CD4-positive, alpha-beta T cell treated with Interleukin-4 for 1 hour (primary cell): ENCODE results near the gene AOC2.
"Not testable (repeated sequence)": the region's sequence is repeated elsewhere in the genome, so short reads cannot be mapped to it uniquely, and the experiment has no call there.

ENCODE experiments used
- DNase-seq, 2 donors: peaks; one replicate each; pipeline ENCODE4 v3.0.0-alpha.2; 2020 to 2022

The AOC2 gene

DNA sequence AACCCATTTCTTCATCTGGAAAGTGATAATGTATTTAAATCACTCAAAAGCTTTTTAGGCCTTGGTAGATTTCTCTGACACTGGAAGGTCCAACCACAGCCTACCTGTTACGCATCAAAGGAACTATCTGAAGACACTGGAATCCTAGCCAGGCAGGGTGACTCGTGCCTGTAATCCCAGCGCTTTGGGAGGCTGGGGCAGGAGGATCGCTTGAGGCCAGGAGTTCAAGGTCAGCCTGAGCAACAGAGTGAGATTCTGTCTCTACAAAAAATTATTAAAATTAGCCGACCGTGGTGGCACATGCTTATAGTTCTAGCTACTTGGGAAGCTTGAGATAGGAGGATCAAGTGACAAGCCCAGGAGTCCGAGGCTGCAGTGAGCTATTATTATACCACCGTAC is 37.8 kb downstream of the AOC2 start:
- no peak for DNase-seq

DNA sequence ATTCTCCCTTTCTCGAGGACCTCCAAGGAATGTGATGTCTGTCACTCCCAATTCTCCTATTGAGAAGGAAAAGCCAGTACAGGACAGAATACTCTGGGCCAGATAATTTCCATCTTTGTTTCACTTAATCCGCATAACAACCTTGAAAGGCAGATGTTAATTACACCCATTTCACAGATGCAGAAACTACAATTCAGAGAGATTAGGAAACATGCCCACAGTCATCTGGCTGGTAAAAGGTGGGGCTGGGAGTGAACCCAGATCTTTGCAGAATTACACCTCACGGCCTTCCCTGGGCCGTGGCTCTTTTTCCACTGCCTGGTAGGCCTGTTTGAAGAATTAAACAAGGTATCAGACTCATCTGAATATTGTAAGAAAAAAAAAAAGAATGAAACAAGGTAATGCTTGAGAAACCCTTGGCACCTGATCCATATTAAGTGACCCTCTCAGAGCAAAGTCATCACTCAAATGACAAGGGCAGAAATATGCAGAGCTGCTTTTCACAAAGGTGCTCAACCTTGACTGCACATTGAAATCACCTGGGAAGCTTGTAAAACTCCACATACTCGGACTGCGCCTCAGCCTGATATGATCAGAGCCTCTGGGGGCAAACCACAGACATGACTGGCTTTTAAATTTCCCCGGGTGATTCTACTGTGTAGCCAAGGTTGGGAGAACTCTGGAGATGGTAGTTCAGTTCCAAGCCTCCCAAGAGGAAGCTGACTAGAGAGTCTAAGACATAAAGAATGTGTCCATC is 39.6 kb downstream of the AOC2 start:
- no peak for DNase-seq

DNA sequence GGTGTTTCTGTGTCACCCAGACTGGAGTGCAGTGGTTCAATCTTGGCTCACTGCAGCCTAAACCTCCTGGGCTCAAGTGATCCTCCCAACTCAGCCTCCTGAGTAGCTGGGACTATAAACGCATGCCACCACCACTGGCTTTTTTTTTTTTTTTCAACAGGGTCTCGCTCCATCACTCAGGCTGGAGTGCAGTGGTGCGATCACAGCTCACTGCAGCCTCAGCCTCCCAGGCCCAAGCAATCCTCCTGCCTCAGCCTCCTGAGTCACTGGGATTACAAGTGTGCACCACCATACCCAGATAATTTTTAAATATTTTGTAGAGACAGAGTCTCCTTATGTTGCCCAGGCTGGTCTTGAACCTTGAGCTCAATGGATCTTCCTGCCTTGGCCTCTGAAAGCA is 41.4 kb downstream of the AOC2 start:
- DNase-seq = not testable (repeated sequence)

DNA sequence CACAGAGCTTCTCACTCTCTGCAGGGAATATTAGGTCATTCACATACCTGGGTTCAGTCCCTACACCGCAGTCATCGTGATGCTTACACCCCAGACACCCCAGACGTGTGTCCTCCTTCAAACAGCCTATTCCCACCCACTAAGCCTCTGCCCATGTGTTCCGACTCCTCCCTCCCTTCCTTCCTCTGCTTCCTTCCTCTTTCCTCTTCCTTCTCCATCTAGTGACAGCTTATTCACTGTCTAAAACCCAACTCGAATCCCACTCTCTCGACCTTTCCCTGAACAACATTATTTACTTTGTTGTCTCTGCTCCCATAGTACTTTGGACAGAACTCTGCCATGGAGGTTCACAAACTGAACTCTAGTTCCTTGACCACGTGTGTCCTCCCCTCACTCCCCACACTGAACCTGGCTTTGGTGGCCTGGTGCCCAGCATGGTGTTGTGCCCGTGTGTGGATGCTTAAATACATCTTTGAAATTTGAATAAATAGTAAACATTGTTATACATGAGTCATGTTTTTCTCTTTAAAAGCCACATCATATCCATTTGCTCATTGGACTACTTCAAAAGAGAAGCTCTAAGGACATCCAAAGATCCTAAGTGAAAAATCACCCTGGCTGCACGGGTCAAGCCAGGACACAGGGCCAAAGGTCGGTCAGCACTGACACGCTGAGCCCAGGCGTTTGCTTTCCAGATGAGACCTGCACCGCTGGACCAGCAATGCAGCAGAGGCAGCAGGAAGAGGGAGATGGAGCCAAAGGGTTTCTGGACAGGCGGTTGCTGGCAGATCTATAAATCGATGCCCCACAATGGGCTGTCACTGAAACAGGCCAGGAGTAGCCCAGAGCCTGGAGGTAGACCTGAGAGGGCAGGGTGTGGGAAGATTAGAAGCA is 42.1 kb downstream of the AOC2 start:
- DNase-seq = no peak

DNA sequence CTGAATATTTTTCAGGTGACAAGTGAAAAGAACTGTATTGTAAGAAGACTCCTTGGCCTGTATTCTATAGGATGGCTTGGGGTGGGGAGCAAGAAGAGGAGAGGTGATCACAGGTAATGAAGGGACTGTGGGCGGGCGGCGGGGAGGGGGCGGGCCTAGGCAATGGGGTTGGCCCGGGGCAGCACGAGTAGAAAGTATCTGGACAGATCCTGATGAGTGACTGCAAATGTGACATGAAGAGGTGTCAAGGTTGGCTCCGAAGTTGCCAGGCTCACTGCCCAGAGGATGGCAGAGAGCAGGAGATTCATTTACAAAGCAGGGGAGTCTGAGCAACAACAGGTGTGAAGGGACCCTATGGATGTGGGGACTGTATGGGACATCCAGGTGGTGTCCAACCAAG is 45.4 kb downstream of the AOC2 start:
- no peak for DNase-seq

DNA sequence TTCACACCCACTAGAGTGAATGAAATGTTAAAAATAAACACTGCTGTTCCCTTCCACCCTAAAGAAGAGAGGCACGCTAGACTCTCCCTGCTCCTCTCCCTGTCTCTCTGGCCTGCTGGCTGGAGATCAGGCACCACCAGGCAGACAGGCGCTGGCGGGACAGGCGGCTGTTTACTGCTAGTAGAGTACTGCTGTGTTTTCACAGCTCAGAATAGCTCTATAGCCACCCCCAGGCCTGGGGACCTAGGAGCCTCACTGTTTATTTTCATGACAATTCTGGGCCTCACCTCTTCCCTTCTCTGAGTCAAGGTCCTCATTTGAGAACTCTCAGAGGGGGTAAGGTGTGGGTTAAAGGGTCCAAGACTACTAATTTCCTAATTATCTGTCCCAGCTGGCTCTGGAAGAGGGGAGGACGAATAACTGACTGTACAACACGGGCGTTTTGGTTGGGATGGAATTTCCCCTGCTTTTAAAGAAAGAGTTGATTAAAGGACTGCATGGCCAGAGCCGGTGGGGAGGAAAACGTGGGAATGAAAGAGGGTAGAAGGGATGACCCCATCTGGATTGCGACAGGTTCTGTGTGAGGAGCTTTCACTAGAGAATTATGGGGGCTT is 47.3 kb downstream of the AOC2 start:
- no peak for DNase-seq

DNA sequence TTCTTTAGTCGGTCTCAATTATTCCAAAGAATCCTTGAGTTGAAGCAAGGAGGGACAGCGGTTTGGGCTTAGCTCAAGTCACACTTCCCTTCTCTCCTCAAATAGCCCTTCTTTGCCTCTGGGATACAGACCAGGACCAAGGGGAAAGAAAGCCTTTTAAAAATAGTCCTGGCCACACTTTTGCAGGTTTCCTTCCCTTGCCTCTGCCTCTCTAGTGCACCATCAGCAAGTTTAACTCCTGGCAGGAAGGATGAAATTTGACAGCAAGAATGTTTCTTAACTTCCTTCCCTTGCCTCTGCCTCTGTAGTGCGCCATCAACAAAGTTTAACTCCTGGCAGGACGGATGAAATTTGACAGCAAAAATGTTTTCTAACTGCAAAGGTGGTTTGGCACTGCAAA is 49.0 kb downstream of the AOC2 start:
- DNase-seq = no peak

DNA sequence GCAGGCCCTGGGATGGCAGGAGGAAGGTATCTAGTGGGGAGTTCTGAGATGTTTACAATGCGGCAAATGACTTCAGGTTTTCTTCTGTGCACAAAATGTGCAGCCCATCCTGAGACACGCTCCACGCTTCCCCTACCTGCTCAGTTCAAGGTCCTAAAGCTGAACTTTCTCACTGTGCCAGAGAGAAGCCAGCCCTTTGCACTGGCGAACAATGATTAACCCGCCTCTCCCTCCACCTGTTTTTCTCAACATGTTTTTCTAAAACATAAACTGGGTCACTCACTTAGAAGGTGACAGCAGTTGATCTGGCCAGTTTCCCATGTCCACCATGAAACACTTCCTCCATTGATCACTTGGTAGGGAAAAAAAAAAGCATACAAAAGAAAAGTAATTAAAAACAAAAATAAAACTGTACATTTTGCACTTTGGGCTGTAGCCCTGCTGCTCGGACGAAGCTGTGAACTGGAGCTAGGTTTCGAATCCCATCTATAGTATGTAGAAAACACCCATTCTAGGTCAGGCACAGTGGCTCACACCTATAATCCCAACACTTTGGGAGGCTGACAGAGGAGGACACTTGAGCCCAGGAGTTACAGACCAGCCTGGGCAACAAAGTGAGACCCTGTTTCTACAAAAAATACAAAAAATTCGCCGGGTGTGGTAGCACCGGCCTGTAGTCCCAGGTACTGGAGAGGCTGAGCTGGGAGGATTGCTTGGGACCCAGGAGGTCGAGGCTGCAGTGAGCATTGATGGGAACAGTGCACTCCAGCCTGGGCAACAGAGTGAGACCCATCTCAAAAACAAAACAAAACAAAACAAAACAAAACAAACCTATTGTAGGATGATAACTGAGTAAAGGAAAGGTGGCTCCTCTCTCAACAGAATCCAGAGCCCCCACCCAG is 50.2 kb downstream of the AOC2 start:
- no peak for DNase-seq

DNA sequence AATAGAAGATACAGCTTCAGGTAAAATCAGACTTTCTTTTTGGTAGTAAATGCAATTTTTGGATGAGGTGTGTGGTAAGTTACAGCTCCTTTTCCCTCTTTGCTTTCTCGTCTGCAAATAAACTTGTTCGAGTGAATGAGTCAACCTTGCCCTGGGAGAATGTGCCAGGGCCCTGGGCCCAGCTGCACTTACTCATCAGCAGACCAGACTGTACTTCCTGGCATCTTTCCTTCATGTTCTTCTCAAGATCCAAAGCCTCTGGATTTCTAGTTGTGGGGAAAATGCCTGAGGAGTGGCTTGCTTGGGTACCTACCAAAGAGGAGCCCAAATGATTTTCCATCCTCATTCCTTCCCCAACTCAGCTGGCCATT is 50.8 kb downstream of the AOC2 start:
- no peak for DNase-seq

DNA sequence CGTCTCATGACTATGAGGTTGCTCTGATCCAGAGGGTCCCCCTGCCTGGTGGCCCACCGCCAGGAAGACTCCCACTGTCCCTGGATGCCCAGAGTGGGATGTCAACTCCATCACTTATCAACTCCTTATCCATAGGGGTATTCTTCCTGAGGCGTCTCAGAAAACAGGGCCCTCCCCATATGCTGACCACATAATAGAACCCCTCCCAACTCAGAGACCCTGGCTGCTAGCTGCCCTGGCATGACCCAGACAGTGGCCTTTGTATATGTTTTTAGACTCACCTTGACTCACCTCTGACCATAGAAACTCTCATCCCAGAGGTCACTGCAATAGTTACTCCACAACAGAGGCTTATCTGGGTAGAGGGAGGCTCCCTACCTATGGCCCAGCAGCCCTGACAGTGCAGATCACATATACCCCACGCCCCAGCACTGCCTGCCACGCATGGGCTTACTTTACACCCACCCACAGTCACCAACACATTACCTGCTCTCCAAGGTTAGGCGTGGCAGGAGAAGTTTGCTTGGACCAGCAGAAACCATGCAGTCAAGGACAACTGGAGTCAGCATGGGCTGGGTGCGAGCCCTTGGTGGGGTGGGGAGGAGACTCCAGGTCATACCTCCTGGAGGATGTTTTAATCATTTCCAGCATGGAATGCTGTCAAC is 53.9 kb downstream of the AOC2 start:
- no peak for DNase-seq

DNA sequence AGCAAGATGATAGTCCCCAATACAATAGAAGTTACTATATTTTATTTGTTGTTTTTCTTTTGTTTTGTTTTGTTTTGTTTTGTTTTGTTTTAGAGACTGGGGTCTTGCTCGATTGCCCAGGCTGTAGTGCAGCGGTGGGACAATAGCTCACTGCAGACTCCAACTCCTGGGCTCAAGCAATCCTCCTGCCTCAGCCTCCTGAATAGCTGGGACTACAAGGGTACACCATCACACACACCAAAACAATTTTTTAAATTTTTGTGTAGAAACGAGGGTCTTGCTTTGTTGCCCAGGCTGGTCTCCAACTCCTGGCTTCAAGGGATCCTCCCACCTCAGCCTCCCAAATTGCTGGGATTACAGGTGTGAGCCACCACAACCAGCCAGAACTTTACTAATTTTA is 55.6 kb downstream of the AOC2 start:
- DNase-seq = not testable (repeated sequence)
